HL-60 (cell line): ENCODE results near the gene RNF224.

ENCODE experiments used
- DNase-seq, 2 experiments: peaks; one replicate each; pipeline ENCODE4 v3.0.0-alpha.2; 2010 to 2020; ENCODE audit warnings: low read depth in 1 of 2, low spot score in 1 of 2
- H3K27ac ChIP-seq: fragments of 250-450 bp; sonication (Bioruptor Pico); replicated peaks from 2 replicates; pipeline ENCODE4 v1.5.1; 2020; ENCODE audit warnings: mild to moderate bottlenecking, moderate library complexity
- H3K27me3 ChIP-seq: fragments of 250-450 bp; sonication (Bioruptor Pico); 2 replicates; pipeline ENCODE4 v1.5.1; 2021; ENCODE audit warnings: mild to moderate bottlenecking, moderate library complexity; ENCODE audit not compliant: insufficient read depth, poor library complexity, severe bottlenecking
- H3K4me3 ChIP-seq: replicated peaks from 2 replicates; pipeline ENCODE4 v1.5.1; 2011; ENCODE audit warnings: mild to moderate bottlenecking, control low read depth, low read length; ENCODE audit not compliant: insufficient read depth
- GABPA ChIP-seq: IDR thresholded peaks from 2 replicates; pipeline ENCODE4 v1.6.1; 2012; ENCODE audit warnings: low read depth
- POLR2AphosphoS5 ChIP-seq: IDR thresholded peaks from 2 replicates; pipeline ENCODE4 v1.6.1; 2012; ENCODE audit warnings: low read depth
- REST ChIP-seq: IDR thresholded peaks from 2 replicates; pipeline ENCODE4 v1.6.1; 2012; ENCODE audit warnings: low read depth; ENCODE audit not compliant: insufficient replicate concordance
- SPI1 ChIP-seq: IDR thresholded peaks from 2 replicates; pipeline ENCODE4 v1.6.1; 2012; ENCODE audit warnings: low read depth, mild to moderate bottlenecking, borderline replicate concordance
- TF ChIP-seq, protein P1 (sequence below): IDR thresholded peaks from one replicate; pipeline ENCODE4 v1.5.1; 2011; ENCODE audit warnings: low read length, control low read depth, inconsistent platforms; ENCODE audit not compliant: insufficient read depth

Gene RNF224

GRCh38 chr9:137221095-137221505 is 6.2 kb upstream of the RNF224 start:
- no peak for TF ChIP-seq SPI1
- TF ChIP-seq GABPA = no peak
- TF ChIP-seq, protein P1, sequence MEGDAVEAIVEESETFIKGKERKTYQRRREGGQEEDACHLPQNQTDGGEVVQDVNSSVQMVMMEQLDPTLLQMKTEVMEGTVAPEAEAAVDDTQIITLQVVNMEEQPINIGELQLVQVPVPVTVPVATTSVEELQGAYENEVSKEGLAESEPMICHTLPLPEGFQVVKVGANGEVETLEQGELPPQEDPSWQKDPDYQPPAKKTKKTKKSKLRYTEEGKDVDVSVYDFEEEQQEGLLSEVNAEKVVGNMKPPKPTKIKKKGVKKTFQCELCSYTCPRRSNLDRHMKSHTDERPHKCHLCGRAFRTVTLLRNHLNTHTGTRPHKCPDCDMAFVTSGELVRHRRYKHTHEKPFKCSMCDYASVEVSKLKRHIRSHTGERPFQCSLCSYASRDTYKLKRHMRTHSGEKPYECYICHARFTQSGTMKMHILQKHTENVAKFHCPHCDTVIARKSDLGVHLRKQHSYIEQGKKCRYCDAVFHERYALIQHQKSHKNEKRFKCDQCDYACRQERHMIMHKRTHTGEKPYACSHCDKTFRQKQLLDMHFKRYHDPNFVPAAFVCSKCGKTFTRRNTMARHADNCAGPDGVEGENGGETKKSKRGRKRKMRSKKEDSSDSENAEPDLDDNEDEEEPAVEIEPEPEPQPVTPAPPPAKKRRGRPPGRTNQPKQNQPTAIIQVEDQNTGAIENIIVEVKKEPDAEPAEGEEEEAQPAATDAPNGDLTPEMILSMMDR = no peak
- no peak for TF ChIP-seq REST
- no peak for TF ChIP-seq POLR2AphosphoS5
- Histone ChIP-seq H3K4me3 (no peak overlapping the region), H3K27ac (no peak overlapping the region), H3K27me3 (no peaks in the 10 kb centered on the region)
- DNase-seq = no peak

DNA sequence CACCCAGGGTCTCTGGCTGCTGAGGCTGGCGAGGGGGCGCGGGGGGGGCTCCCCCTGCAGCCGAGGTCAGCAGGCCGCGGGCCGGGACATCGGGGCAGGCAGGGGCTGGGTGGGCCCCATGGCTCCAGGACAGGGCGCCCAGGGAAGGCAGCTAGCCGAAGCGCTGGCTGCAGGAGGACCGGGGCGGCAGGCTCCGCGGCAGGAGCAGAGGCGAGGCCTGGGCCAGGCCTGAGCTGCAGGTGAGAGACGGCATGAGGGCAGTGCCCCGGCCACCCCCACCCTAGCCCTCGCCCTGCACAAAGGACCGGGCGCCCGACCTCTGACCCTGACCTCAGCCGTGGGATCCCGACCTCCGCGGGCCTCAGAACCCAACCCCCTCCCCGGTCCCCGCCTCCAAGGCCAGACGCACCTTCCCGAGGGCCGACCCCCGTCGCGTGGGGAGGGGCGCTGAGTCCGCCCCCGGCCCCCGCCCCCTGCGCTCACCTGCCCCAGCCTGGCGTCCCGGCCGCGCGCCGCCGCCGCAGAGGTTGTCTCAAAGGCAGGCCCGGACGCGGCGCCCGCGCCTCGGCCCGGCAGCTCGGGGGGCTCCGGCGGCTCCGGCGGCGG is 5.7 kb upstream of the RNF224 start:
- H3K4me3 ChIP-seq = peak overlapping the region; percentile 8
- H3K27me3 ChIP-seq = no peaks in the 10 kb centered on the region
- no peak overlapping the region for H3K27ac ChIP-seq
- no peak for TF ChIP-seq POLR2AphosphoS5
- no peak for TF ChIP-seq SPI1
- no peak for TF ChIP-seq GABPA
- TF ChIP-seq, protein P1 = no peak
- TF ChIP-seq REST = no peak
- DNase-seq = no peak

GRCh38 chr9:137222190-137223077 is 4.9 kb upstream of the RNF224 start, which contains the start of gene RNF208:
Gene RNF208 (minus strand): TSS chr9:137222240. CDS start chr9:137221212, 1,028 bp downstream.
- DNase-seq = no peak
- H3K27ac ChIP-seq = peak within 1 kb of the TSS; percentile 73

More at GRCh38 chr9:137222190-137223077, 4.9 kb upstream of the RNF224 start, which contains the start of gene RNF208:
- H3K4me3 ChIP-seq = peak within 1 kb of the TSS; percentile 84
- no peaks in the 10 kb centered on the region for H3K27me3 ChIP-seq
- TF ChIP-seq SPI1 = no peak
